SIG-M5 (cell line): Measurements from ENCODE around the gene LMAN2L.
"Not testable (repeated sequence)": the region's sequence is repeated elsewhere in the genome, so short reads cannot be mapped to it uniquely, and the experiment has no call there.

ENCODE experiments used
- DNase-seq: peaks from one replicate; lab custom pipeline; 2025; lab: John Stamatoyannopoulos, UW

The LMAN2L gene

GRCh38 chr2:96687711-96688640, 51.9 kb downstream of the LMAN2L start:
- no peak for DNase-seq

- DNase-seq, result no peak
These were observed 52.6 kb downstream of the LMAN2L start for GRCh38 chr2:96687266-96687665.

GRCh38 chr2:96685577-96686459, 54.0 kb downstream of the LMAN2L start:
- DNase-seq, result no peak

- no peak for DNase-seq
These were observed 54.8 kb downstream of the LMAN2L start for GRCh38 chr2:96684883-96685576.

DNA sequence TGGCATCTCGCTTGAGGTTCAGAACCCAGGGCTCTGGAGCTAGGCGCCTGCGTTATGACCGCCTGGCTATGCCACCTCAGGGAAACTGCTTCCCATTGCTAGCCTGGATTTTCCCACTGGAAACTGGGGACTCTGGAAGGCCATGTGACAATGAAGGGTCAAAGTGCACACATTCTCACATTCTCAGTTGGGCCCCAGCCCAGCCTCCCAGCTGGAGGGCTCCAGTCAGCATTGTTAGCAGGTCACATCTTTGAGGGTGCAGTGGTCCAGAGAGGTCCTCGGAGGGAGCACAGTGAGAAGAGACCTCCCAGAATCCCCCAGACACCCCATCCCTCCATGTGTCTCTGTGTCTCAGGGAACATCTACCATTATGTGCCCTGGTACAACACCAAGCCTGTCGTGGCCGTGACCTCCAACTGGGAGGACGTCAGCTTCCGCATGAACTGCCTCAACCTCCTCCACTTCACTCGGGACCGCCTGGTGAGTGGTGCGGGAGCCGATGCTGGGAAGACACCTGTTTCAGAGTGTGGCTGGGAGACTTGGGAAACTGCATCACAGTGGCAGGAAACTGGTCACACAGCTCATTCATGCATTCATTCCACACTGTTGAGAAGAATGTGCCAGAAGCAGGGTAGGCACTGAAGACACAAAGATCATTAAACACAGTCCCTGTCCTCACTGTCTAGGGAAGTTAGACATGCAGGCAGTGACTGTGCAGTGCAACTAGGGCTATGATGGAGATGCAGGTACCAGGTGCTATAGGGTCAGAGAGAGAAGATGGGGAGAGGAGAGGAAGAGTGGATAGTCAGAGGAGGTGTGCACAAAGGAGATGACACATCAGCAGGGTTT, 55.7 kb downstream of the LMAN2L start:
- DNase-seq, result no peak

DNA sequence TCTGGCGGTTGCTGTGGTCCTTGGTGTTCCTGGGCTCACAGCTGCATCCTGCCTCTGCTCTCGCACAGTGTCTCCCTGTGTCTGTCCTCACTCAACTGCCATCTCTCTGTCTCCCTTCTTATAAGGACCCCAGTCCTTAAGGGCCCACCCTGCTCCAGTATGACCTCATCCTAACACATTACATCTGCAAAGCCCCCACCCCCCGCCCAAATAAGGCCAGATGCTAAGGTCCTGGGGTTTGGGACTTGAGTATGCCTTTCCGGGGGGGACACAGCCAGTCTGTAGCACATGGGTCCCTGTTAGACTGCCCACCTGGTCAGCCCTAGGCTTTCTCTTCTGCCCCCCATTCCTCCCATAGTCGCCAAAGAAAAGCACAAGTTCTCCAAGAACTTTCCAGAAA, 56.6 kb downstream of the LMAN2L start:
- no peak for DNase-seq

DNA sequence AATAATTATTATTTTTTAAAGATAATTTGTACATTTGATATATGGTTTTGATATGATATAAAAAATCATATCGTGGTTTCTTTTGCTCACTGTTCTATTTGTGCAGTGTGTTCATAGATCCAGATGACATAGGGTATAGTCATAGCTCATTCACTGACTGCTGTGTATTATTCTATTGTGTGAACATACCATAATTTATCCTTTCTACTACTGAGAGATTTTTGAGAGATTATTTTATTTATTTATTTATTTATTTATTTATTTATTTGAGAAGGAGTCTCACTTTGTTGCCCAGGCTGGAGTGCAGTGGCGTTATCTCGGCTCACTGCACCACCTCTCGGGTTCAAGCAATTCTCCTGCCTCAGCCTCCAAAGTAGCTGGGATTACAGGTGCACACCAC, 58.3 kb downstream of the LMAN2L start:
- DNase-seq, result no peak

DNA sequence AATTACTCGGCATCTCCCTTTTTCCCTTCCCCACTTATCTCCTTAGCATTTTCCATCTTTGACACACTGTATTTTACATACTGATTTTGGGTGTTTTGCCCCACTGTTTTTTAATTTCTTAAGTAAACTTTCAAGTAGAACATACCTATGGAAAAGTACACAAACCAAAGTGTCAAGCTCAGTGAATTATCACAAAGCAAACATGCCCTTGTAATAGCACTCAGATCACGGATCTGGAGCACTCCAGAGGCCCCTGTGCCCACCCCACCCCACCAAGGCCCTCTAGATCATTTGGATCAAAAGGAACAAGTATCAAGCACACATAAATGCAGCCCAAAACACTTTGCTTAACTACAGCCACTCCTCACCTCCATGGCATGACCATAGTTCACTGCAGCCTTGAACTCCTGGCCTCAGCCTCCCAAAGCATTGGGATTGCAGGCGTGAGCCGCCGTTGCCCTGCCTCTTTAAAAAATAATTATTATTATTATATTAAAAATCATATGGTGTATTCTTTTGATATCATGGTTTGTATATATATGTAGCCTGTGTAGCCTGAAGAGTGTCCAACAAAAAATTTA, 59.2 kb downstream of the LMAN2L start:
- no peak for DNase-seq

DNA sequence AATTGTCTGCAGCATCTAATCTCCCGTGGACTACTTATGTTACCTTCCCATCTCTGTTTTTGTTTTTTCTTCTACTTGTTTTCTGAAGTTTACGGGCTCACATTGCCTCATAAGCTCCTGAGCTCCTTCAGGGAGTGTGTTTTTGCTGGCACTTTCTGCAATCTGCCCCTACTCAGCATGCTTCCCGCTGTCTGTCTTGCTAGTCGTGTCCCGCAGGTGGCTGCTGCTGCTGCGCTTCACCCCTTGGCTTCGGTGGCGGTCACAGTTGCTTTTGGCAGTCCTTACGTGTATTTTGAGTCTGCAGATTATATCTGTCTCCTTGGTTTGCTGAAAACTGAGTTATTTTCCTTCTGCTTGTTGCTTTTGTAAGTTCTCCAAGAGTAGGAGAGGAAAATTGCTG, 60.0 kb downstream of the LMAN2L start:
- no peak for DNase-seq

GRCh38 chr2:96669539-96670215, 70.2 kb downstream of the LMAN2L start:
- DNase-seq, result no peak

DNA sequence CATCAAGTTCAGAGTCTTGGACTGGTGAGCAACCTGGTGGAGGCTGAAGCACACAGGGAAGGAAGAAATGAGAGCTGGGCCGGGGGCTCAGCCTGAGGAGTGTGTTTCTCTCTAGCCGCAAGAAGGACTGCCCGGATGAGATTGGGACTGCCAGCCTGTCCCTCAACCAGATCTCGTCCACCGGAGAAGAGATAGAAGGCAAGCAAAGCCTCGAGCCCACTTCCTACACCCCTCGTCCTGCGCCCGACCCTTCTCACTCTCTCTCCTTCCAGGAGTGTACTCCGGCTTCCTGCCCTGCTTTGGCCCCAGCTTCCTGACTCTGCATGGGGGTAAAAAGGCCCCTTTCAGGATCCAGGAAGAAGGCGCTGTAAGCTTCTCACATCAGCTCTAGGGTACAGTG, 71.1 kb downstream of the LMAN2L start:
- no peak for DNase-seq

GRCh38 chr2:96665717-96666116, 74.1 kb downstream of the LMAN2L start:
- not testable (repeated sequence) for DNase-seq

- DNase-seq, result peak; percentile 93
These were observed 74.7 kb downstream of the LMAN2L start for GRCh38 chr2:96665083-96665569.

DNA sequence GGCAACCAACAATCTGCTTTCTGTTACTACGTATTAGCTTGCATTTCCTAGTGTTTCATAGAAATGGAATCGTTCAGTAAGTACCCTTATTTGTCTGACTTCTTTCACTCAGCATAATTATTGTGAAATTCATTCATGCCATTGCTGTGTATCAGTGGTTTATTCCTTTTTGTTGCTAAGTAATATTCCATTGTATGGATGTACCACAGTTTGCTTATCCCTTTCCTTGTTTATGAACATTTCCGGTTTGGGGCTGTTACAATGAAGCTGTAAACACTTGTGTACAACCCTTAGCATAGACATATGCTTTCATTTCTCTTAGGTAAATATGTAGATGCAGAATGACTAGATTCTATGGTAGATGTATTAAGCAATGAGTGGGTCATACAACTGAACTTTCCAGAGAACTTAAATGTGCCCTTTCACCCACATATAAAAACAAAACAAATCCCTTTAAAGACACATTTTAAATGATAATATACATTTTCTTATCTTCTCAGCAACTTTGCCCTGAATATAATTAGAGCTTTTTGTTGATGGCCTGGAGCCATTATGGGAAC, 75.4 kb downstream of the LMAN2L start:
- DNase-seq, result no peak

GRCh38 chr2:96663829-96664228, 76.0 kb downstream of the LMAN2L start:
- DNase-seq, result no peak

GRCh38 chr2:96663177-96663576, 76.7 kb downstream of the LMAN2L start:
- DNase-seq, result no peak

GRCh38 chr2:96662360-96662759, 77.5 kb downstream of the LMAN2L start:
- no peak for DNase-seq

DNA sequence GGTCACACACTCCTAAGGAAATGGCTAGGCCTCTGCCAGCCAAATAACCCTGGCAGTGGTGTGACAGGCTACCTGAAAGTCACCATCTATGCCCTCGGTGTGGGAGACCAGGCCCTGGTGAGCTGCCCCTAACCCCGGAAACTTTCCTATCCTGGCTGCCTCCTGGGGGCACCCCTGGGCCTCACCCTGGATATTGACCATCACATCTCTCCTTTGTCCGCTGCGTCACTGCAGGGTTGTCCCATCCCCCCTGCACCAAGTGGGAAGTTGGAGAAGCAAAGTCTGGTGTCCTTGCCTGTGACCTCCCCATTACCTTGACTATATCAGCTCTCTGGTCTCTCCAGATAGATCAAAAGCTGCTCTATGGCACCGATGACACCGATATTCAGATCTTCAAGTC, 78.5 kb downstream of the LMAN2L start:
- no peak for DNase-seq

DNA sequence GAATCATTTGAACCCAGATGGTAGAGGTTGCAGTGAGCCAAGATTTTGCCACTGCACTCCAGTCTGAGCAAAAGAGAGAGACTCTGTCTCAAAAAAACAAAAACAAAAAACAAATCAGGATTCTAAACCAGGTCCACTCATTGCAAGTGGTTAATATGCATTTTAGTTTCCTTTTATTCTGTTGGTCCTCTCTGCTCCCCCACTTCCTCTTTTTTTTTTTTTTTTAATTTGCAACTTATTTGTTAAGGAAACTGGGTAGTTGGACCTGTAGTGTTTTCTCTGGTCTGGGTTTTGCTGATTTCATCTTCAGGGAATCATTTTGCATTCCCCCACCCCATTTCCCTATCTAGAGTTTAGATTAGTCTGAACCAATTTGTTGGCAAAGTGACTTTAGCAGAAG, 83.3 kb downstream of the LMAN2L start:
- no peak for DNase-seq
